22Rv1 (cell line): ENCODE data around the gene WIPF3.

Source experiments
- ZFX ChIP-seq: fragments of 450-650 bp; IDR thresholded peaks from 2 replicates; pipeline ENCODE4 v1.6.1; 2017; ENCODE audit warnings: antibody characterized with exemption, borderline replicate concordance
- TF ChIP-seq, protein P1 (sequence below): fragments of 450-650 bp; IDR thresholded peaks from 2 replicates; pipeline ENCODE4 v1.5.1; 2017; ENCODE audit warnings: mild to moderate bottlenecking

DNA sequence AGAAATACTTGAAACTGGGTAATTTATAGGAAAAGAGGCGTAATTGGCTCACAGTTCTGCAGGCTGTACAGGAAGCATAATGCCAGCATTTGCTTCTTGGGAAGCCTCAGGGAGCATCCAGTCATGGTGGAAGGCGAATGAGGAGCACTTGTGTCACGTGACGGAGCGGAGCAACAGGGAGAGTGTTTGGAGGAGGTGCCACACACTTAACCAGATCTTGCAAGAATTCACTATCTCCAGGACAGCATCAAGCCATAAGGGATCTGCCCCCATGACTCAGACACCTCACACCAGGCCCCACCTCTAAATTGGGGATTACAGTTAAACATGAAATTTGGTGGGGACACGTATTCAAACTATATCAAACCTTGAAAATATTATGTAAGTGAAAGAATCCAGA is 89.3 kb downstream of the WIPF3 start:
- TF ChIP-seq, protein P1, sequence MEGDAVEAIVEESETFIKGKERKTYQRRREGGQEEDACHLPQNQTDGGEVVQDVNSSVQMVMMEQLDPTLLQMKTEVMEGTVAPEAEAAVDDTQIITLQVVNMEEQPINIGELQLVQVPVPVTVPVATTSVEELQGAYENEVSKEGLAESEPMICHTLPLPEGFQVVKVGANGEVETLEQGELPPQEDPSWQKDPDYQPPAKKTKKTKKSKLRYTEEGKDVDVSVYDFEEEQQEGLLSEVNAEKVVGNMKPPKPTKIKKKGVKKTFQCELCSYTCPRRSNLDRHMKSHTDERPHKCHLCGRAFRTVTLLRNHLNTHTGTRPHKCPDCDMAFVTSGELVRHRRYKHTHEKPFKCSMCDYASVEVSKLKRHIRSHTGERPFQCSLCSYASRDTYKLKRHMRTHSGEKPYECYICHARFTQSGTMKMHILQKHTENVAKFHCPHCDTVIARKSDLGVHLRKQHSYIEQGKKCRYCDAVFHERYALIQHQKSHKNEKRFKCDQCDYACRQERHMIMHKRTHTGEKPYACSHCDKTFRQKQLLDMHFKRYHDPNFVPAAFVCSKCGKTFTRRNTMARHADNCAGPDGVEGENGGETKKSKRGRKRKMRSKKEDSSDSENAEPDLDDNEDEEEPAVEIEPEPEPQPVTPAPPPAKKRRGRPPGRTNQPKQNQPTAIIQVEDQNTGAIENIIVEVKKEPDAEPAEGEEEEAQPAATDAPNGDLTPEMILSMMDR = no peak
- TF ChIP-seq ZFX = no peak
